ENCODE results near the gene AFF3. TPM values are rescaled to one million over a fixed set of nuclear protein-coding genes. Genes with fewer than 3 reads are reported as not detected.
A peak's percentile ranks its signal among the peaks of the same experiment; 100 is the strongest.

Gene AFF3
- total and polyA plus RNA-seq, 9 donors, result 2.4 to 7.2 (median 3.7) TPM

DNA sequence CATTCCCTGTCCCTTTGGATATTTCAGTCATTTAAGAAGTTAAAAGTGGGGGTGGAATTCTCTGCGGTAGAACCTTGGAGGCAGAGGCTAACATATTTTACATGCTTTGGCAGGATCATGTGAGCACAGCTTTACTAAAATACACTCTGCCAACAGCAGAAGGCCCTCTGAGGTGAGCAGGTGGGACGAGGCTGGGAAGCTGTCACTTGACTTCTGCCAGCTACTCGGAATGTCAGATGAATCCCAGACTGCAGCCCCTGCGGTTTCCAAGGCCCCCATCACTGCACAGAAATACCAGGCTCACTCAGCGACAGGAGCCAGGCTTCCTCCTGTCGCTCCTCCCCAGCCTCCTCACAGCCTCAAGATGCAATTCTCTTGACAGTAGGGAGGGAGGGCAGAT lies 431.7 kb downstream of the AFF3 start:
- WGBS (ENCODE audit: insufficient coverage), result no CpG with 5 or more reads among the region's 6 CpGs
- peak overlapping the region; percentile 16 for H3K27ac ChIP-seq (ENCODE audit: low read length)
- H3K27me3 ChIP-seq (ENCODE audit: control insufficient read depth, insufficient read depth, low read length), result no peaks in the 10 kb centered on the region
- H3K36me3 ChIP-seq (ENCODE audit: control insufficient read depth, insufficient read depth, low read length), result no peaks in the 10 kb centered on the region
- DNase-seq, result peak; percentile 86
- H3K9me3 ChIP-seq (replicated peaks; ENCODE audit: control insufficient read depth, low read depth, low read length), result no peaks in the 10 kb centered on the region
- H3K4me3 ChIP-seq (ENCODE audit: low read length), result no peak overlapping the region
- H3K4me1 ChIP-seq (ENCODE audit: control insufficient read depth, insufficient read depth, low read length), result peaks cover 27% of the 10 kb centered on the region

DNA sequence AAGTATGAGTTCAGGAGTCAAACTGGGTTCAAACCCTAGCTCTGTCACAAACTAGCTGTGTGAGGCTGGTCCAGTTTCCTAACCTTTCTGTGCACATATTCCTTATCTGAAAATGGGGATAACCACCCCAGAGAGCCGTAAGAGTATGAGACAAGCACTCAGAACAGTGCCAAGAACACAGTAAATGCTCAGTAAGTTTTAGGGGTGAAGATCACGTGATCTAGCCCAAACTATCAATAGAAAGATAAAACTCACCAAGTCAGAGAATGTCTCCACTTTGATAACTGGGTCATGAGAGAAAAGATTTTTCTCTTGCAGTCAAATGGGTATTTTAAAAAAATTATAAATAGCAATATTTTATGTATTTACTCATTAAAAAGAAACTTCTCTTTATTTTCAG lies 433.2 kb downstream of the AFF3 start:
- Histone ChIP-seq H3K4me1 (ENCODE audit: control insufficient read depth, insufficient read depth, low read length) (peaks cover 27% of the 10 kb centered on the region), H3K9me3 (replicated peaks; ENCODE audit: control insufficient read depth, low read depth, low read length) (no peaks in the 10 kb centered on the region), H3K36me3 (ENCODE audit: control insufficient read depth, insufficient read depth, low read length) (no peaks in the 10 kb centered on the region), H3K4me3 (ENCODE audit: low read length) (no peak overlapping the region), H3K27me3 (ENCODE audit: control insufficient read depth, insufficient read depth, low read length) (no peaks in the 10 kb centered on the region), H3K27ac (ENCODE audit: low read length) (no peak overlapping the region)
- WGBS (ENCODE audit: insufficient coverage), result no CpG with 5 or more reads among the region's 2 CpGs
- DNase-seq, result no peak

DNA sequence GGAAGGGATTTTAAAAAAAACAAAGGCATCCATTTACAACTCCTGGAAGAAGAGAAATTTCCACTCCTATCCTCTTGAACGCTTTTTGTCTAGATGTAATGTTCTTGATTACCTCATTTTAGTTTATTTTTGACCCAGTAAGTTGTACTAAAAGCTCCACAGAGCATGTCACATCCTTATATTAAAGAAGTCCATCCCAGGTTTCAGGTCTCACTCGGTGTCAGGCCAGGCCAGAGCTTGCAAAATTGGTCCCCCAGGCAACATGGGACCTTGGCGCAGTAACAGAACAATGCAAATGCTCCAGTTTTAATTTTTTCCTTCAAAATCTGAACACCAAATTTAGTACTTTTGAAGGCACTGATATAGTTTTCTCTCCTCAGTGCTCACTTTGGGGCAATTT lies 434.2 kb downstream of the AFF3 start:
- Histone ChIP-seq H3K4me3 (ENCODE audit: low read length) (no peak overlapping the region), H3K27ac (ENCODE audit: low read length) (no peak overlapping the region), H3K27me3 (ENCODE audit: control insufficient read depth, insufficient read depth, low read length) (no peaks in the 10 kb centered on the region), H3K4me1 (ENCODE audit: control insufficient read depth, insufficient read depth, low read length) (peaks cover 27% of the 10 kb centered on the region), H3K36me3 (ENCODE audit: control insufficient read depth, insufficient read depth, low read length) (no peaks in the 10 kb centered on the region), H3K9me3 (replicated peaks; ENCODE audit: control insufficient read depth, low read depth, low read length) (no peaks in the 10 kb centered on the region)
- WGBS (ENCODE audit: insufficient coverage), result 86% methylated on average over 1 of the region's 3 CpGs
- peak; percentile 88 for DNase-seq

DNA sequence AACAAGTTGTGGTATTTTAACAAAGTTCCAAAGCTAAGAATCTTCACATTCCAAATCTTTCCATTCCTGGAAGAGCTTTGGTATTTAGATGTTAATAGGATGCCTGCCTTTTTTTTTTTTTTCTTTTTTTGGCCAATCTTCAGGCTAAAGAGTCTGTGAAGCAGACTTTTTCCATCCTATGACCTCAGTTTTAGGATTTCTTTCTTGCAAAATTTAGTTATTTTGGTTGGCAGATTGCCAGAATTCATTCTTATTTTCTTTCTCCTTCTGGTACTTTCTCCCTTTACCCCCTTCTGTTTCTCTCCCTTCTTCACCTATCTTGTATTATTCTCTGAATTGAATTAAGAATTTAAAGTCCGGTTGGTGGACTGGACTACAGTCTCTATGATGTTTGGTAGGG lies 434.8 kb downstream of the AFF3 start:
- H3K4me1 ChIP-seq (ENCODE audit: control insufficient read depth, insufficient read depth, low read length), result peaks cover 27% of the 10 kb centered on the region
- H3K27me3 ChIP-seq (ENCODE audit: control insufficient read depth, insufficient read depth, low read length), result no peaks in the 10 kb centered on the region
- no peaks in the 10 kb centered on the region for H3K36me3 ChIP-seq (ENCODE audit: control insufficient read depth, insufficient read depth, low read length)
- no CpG with 5 or more reads among the region's 1 CpG for WGBS (ENCODE audit: insufficient coverage)
- H3K4me3 ChIP-seq (ENCODE audit: low read length), result no peak overlapping the region
- DNase-seq, result peak; percentile 88
- H3K27ac ChIP-seq (ENCODE audit: low read length), result peak overlapping the region; percentile 50
- no peaks in the 10 kb centered on the region for H3K9me3 ChIP-seq (replicated peaks; ENCODE audit: control insufficient read depth, low read depth, low read length)

DNA sequence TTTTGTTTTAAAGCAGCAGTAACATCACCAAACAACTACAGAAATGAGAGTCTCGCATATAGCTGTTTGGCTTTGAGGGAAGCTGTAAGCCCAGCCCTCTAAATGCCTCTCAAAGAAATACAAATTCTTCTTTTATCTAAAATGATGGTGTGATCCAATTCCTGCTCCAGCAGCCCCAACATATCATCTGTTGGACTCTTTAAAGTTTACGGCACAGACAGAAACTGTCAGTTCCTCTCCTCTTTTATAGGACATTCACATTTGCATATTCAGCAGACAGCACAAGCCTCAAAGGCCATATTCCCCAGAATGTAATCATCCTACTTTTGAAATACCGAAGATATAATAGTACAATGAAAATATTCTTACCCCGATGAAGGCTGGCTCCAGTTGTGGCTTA lies 435.7 kb downstream of the AFF3 start:
- no CpG with 5 or more reads among the region's 4 CpGs for WGBS (ENCODE audit: insufficient coverage)
- H3K4me3 ChIP-seq (ENCODE audit: low read length), result no peak overlapping the region
- H3K36me3 ChIP-seq (ENCODE audit: control insufficient read depth, insufficient read depth, low read length), result no peaks in the 10 kb centered on the region
- H3K9me3 ChIP-seq (replicated peaks; ENCODE audit: control insufficient read depth, low read depth, low read length), result no peaks in the 10 kb centered on the region
- peak overlapping the region; percentile 50 for H3K27ac ChIP-seq (ENCODE audit: low read length)
- no peaks in the 10 kb centered on the region for H3K27me3 ChIP-seq (ENCODE audit: control insufficient read depth, insufficient read depth, low read length)
- H3K4me1 ChIP-seq (ENCODE audit: control insufficient read depth, insufficient read depth, low read length), result peaks cover 23% of the 10 kb centered on the region
- peak; percentile 66 for DNase-seq

DNA sequence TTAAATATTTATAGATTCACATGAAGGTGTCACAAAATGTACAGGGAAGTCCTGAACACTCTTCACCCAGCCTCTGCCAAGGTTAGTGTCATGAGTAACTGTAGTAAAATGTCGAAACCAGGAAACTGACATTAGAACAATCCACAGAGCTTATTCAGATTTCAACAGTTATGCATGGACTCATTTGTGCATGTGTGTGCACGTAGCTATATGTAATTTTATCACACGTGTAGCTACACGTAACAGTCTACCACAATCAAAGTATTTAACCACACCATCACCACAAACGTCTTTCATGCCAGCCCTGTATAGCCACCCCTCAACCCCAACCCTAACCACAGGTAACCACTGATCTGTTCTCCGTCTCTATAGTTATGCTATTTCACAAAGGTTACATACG lies 440.9 kb downstream of the AFF3 start:
- Histone ChIP-seq H3K27ac (ENCODE audit: low read length) (no peak overlapping the region), H3K36me3 (ENCODE audit: control insufficient read depth, insufficient read depth, low read length) (no peaks in the 10 kb centered on the region), H3K9me3 (replicated peaks; ENCODE audit: control insufficient read depth, low read depth, low read length) (no peaks in the 10 kb centered on the region), H3K27me3 (ENCODE audit: control insufficient read depth, insufficient read depth, low read length) (no peaks in the 10 kb centered on the region), H3K4me3 (ENCODE audit: low read length) (no peak overlapping the region), H3K4me1 (ENCODE audit: control insufficient read depth, insufficient read depth, low read length) (peaks cover 2% of the 10 kb centered on the region)
- no peak for DNase-seq
- 61% methylated on average over 3 of the region's 7 CpGs for WGBS (ENCODE audit: insufficient coverage)

DNA sequence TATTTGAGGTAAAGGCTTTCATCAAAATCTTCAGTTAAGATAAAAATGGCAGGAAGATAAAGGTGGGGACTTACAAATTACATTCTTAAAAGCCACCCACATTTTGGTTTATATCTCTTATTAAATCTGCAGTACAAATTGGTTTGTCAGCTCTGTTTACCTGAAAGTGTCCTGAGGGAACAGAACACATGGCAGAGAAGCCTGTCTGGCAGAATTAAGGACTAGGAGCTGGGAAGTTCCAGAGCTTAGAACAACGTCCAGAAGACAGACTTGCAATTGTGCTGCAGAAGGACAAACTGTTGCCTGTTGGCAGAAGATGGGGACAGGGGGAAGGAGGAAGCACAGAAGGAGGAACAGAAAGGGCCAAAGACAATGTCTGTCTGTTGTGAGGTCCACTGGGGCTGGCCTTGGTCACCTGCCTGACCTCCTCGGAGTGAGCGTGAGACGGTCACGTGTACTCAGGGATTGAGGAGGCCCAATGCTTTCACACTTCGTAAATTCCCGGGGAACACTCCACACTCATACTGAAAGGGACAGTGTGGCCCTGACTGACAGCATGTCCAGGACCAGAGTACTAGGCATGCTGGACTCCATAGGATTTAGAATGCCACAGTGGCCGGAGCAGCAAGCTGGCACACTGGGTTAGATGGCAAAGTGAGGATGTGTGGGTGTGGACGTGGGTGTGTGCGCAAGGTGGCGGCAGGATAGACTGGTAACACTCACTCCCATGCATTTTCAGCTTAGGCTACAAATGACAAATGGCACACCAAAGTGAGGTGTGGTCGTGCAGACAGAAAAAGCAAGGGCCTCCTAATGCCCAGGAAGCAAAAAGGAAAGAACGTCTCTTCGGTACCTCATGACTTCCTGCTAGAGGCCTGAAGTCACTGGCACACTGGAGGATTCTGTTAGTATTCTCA lies 441.6 kb downstream of the AFF3 start:
- WGBS (ENCODE audit: insufficient coverage), result 67% methylated on average over 8 of the region's 14 CpGs
- H3K36me3 ChIP-seq (ENCODE audit: control insufficient read depth, insufficient read depth, low read length), result no peaks in the 10 kb centered on the region
- no peak overlapping the region for H3K4me3 ChIP-seq (ENCODE audit: low read length)
- H3K27ac ChIP-seq (ENCODE audit: low read length), result no peak overlapping the region
- no peaks in the 10 kb centered on the region for H3K9me3 ChIP-seq (replicated peaks; ENCODE audit: control insufficient read depth, low read depth, low read length)
- DNase-seq, result no peak
- H3K27me3 ChIP-seq (ENCODE audit: control insufficient read depth, insufficient read depth, low read length), result no peaks in the 10 kb centered on the region
- peaks cover 2% of the 10 kb centered on the region for H3K4me1 ChIP-seq (ENCODE audit: control insufficient read depth, insufficient read depth, low read length)

DNA sequence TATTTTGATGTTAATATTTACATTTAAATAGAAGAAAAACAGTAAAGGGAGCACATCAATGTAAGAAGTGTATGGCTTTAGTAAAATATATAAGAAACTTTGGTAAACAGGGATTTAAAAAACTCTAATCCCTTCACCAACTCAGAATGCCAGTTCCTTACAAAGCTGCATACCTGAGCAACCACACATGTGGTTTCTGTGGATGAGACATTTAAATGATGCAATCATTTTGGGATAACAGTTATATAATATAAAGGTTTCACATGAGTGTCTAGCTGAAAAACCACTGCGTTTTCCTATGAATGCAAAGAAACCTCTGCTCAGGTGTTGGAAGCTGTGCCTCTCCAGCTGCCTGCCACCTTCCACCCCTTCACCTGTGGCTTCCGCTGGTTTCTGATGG lies 443.5 kb downstream of the AFF3 start:
- H3K9me3 ChIP-seq (replicated peaks; ENCODE audit: control insufficient read depth, low read depth, low read length), result no peaks in the 10 kb centered on the region
- no peak for DNase-seq
- H3K4me3 ChIP-seq (ENCODE audit: low read length), result no peak overlapping the region
- no peak overlapping the region for H3K27ac ChIP-seq (ENCODE audit: low read length)
- 67% methylated on average over 1 of the region's 2 CpGs for WGBS (ENCODE audit: insufficient coverage)
- no peaks in the 10 kb centered on the region for H3K36me3 ChIP-seq (ENCODE audit: control insufficient read depth, insufficient read depth, low read length)
- H3K27me3 ChIP-seq (ENCODE audit: control insufficient read depth, insufficient read depth, low read length), result peaks cover 2% of the 10 kb centered on the region
- H3K4me1 ChIP-seq (ENCODE audit: control insufficient read depth, insufficient read depth, low read length), result peaks cover 11% of the 10 kb centered on the region

DNA sequence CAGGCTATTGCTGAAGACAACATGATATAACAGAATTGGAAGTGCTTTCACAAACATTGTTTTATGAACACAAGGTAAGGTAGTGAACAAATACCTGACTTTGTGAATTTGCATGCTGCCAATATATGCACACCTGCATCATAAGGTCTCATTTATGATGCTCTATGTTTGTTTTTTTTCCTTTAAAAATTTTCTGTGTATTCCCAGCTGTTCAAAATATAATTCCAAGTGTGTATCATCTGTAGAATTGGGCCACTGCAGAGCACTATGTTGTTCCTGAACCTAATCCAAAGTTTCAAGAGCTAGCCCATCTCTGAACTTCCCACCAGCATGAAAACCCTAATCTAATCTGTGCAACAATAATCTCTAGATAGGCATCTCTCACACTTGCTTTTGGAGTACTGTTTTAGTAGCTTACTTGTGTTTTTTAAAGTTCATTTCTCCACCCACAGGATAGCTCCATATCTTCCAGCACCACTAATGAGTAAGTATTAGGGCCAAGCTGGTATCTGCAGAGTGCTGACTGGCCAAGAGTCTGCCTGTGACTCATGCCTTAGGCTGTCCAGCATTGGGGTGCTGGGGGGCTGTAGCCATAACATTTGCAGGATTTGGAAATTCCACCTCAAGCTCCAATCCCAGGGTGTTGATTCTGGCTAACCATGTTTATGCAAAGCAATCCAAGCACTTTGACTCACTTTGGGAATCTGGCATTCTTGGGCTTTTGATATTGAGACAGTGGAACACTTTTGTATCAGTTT lies 444.4 kb downstream of the AFF3 start:
- no peak overlapping the region for H3K4me3 ChIP-seq (ENCODE audit: low read length)
- H3K36me3 ChIP-seq (ENCODE audit: control insufficient read depth, insufficient read depth, low read length), result no peaks in the 10 kb centered on the region
- DNase-seq, result peak; percentile 35
- H3K27me3 ChIP-seq (ENCODE audit: control insufficient read depth, insufficient read depth, low read length), result peaks cover 2% of the 10 kb centered on the region
- H3K9me3 ChIP-seq (replicated peaks; ENCODE audit: control insufficient read depth, low read depth, low read length), result no peaks in the 10 kb centered on the region
- no peak overlapping the region for H3K27ac ChIP-seq (ENCODE audit: low read length)
- H3K4me1 ChIP-seq (ENCODE audit: control insufficient read depth, insufficient read depth, low read length), result peaks cover 11% of the 10 kb centered on the region

DNA sequence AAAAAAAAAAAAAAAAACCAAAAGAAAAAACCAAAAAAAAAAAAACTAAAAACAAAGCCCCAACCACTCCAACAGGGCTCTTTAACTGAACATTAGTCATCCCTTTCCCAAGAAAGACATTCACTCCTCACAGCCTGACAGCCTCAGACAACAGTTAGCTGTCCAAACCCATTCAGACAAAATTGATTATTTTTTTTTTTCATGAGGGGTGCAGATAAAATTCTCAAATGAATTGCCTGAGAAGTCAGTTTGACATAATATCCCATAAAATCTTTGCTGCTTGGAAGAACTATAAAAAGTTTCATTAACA lies 446.5 kb downstream of the AFF3 start:
- no peak for DNase-seq
- no peaks in the 10 kb centered on the region for H3K9me3 ChIP-seq (replicated peaks; ENCODE audit: control insufficient read depth, low read depth, low read length)
- H3K4me3 ChIP-seq (ENCODE audit: low read length), result no peak overlapping the region
- H3K4me1 ChIP-seq (ENCODE audit: control insufficient read depth, insufficient read depth, low read length), result peaks cover 29% of the 10 kb centered on the region
- H3K27me3 ChIP-seq (ENCODE audit: control insufficient read depth, insufficient read depth, low read length), result peaks cover 2% of the 10 kb centered on the region
- no peak overlapping the region for H3K27ac ChIP-seq (ENCODE audit: low read length)
- no peaks in the 10 kb centered on the region for H3K36me3 ChIP-seq (ENCODE audit: control insufficient read depth, insufficient read depth, low read length)

Measured in muscle of leg (tissue), 11 donors.